HCT116 (cell line): ENCODE measurements around the gene PANK3. TPM values are rescaled to one million over a fixed set of nuclear protein-coding genes. Genes with fewer than 3 reads are reported as not detected.

Experiments
- ATAC-seq: fragments of 200-7000 bp; cut with Tn5 transposase; 2 replicates; pipeline ENCODE4 v1.9.1; 2020; ENCODE audit warnings: mild to moderate bottlenecking, moderate library complexity
- BruUV-seq: library from RNA; stranded (reverse); fragments of 400-500 nt; replicated peaks from 2 replicates; lab custom pipeline; 2021; lab: Mats Ljungman, UMichigan
- CTCF ChIA-PET: fragments of 300-600 bp; sonication (Branson Sonifier 250); formaldehyde crosslinking; loops from one replicate; lab custom pipeline; 2021; ENCODE audit warnings: antibody characterized with exemption; lab: Charles Lee
- POLR2A ChIA-PET: fragments of 300-600, 350-600 bp; sonication (Branson Sonifier 250); formaldehyde crosslinking; loops from one replicate; lab custom pipeline; 2021; ENCODE audit warnings: antibody characterized with exemption; lab: Charles Lee
- RAD21 ChIA-PET, 2 experiments: fragments of 300-600 bp; sonication (Branson Sonifier 250); formaldehyde crosslinking; loops; one replicate each; lab custom pipeline; 2023; ENCODE audit warnings: low total read pairs in 2 of 2; ENCODE audit not compliant: uncharacterized antibody in 2 of 2, unreplicated experiment in 2 of 2, low non-redundant PET in 1 of 2; lab: Charles Lee
- DNase-seq: peaks from one replicate; pipeline ENCODE4 v3.0.0-alpha.2; 2010; ENCODE audit warnings: low read depth, low spot score
- H2AFZ ChIP-seq: fragments of 200-600 bp; shearing (Covaris generic), sonication (generic); 2 replicates; pipeline ENCODE4 v1.6.1; 2017; ENCODE audit warnings: low read depth, mixed run types, mixed read lengths, antibody characterized with exemption, low read length; ENCODE audit not compliant: poor library complexity, severe bottlenecking
- H3K27ac ChIP-seq: 2 replicates; pipeline ENCODE4 v1.5.1; 2012; ENCODE audit warnings: low read depth, low read length
- H3K27me3 ChIP-seq: fragments of 200-600 bp; sonication (generic); 2 replicates; pipeline ENCODE4 v1.6.1; 2016; ENCODE audit warnings: mixed run types, low read length, mixed read lengths; ENCODE audit not compliant: insufficient read depth
- H3K36me3 ChIP-seq, 2 experiments: fragments of 200-500 bp in 1 of 2; fragments of 200-600 bp in 1 of 2; sonication (Bioruptor generic) in 1 of 2; sonication (generic) in 1 of 2; 2 replicates each; pipeline versions ENCODE4 v1.5.1 to v1.6.1; 2014 to 2016; ENCODE audit warnings: low read length in 2 of 2, inconsistent platforms in 1 of 2, mixed read lengths in 1 of 2, mixed run types in 1 of 2; ENCODE audit not compliant: insufficient read depth in 2 of 2, control insufficient read depth in 1 of 2
- H3K4me1 ChIP-seq, 2 experiments: fragments of 200-600 bp in 1 of 2; sonication (generic) in 1 of 2; 2 replicates each; pipeline versions ENCODE4 v1.5.1 to v1.6.1; 2012 to 2017; ENCODE audit warnings: low read length in 2 of 2, inconsistent platforms in 1 of 2, mild to moderate bottlenecking in 1 of 2, mixed read lengths in 1 of 2, mixed run types in 1 of 2, moderate library complexity in 1 of 2; ENCODE audit not compliant: insufficient read depth in 2 of 2, control insufficient read depth in 1 of 2
- H3K4me2 ChIP-seq: fragments of 200-600 bp; sonication (generic); 2 replicates; pipeline ENCODE4 v1.6.1; 2017; ENCODE audit warnings: mixed run types, low read length, mixed read lengths
- H3K4me3 ChIP-seq, 2 experiments: fragments of 200-600 bp in 1 of 2; sonication (generic) in 1 of 2; replicated peaks in 1 of 2; 2 replicates each; pipeline ENCODE4 v1.5.1; 2011 to 2016; ENCODE audit warnings: low read length in 2 of 2, control low read depth in 1 of 2, low read depth in 1 of 2, mild to moderate bottlenecking in 1 of 2, mixed read lengths in 1 of 2, mixed run types in 1 of 2
- H3K79me2 ChIP-seq: fragments of 200-600 bp; sonication (generic); 2 replicates; pipeline ENCODE4 v1.6.1; 2017; ENCODE audit warnings: mild to moderate bottlenecking, mixed run types, low read length, moderate library complexity, mixed read lengths; ENCODE audit not compliant: insufficient read depth
- H3K9ac ChIP-seq: fragments of 200-600 bp; sonication (generic); 2 replicates; pipeline ENCODE4 v1.6.1; 2016; ENCODE audit warnings: low read length, mixed read lengths
- H3K9me2 ChIP-seq: fragments of 200-600 bp; sonication (generic), shearing (Covaris generic); 2 replicates; pipeline ENCODE4 v1.6.1; 2017; ENCODE audit warnings: mixed run types, mild to moderate bottlenecking, moderate library complexity; ENCODE audit not compliant: insufficient read depth
- H3K9me3 ChIP-seq, 2 experiments: fragments of 200-500 bp in 1 of 2; fragments of 200-600 bp in 1 of 2; sonication (Bioruptor generic) in 1 of 2; sonication (generic) in 1 of 2; 2 replicates each; pipeline ENCODE4 v1.6.1; 2014 to 2017; ENCODE audit warnings: low read length in 2 of 2, mixed read lengths in 2 of 2, inconsistent platforms in 1 of 2, low read depth in 1 of 2, mild to moderate bottlenecking in 1 of 2, mixed run types in 1 of 2, moderate library complexity in 1 of 2; ENCODE audit not compliant: control insufficient read depth in 1 of 2, insufficient read depth in 1 of 2
- H4K20me1 ChIP-seq: fragments of 200-600 bp; sonication (generic), shearing (Covaris generic); 2 replicates; pipeline ENCODE4 v1.6.1; 2017; ENCODE audit warnings: mixed run types, mild to moderate bottlenecking, moderate library complexity; ENCODE audit not compliant: insufficient read depth
- CBX3 ChIP-seq: IDR thresholded peaks from 2 replicates; pipeline ENCODE4 v1.6.1; 2012; ENCODE audit warnings: low read depth
- CEBPB ChIP-seq: IDR thresholded peaks from 2 replicates; pipeline ENCODE4 v1.6.1; 2012; ENCODE audit warnings: low read depth
- ELF1 ChIP-seq: IDR thresholded peaks from 2 replicates; pipeline ENCODE4 v1.6.1; 2012; ENCODE audit warnings: low read depth, borderline replicate concordance
- EZH2 ChIP-seq: fragments of 200-600 bp; sonication (generic); IDR thresholded peaks from 2 replicates; pipeline ENCODE4 v1.6.1; 2017; ENCODE audit warnings: antibody characterized with exemption, mixed run types
- EZH2phosphoT487 ChIP-seq: fragments of 200-600 bp; IDR thresholded peaks from 2 replicates; pipeline ENCODE4 v1.6.1; 2018; ENCODE audit warnings: antibody characterized with exemption, borderline replicate concordance
- RAD21 ChIP-seq: IDR thresholded peaks from 2 replicates; pipeline ENCODE4 v1.6.1; 2012; ENCODE audit warnings: low read depth, mild to moderate bottlenecking
- SP1 ChIP-seq: IDR thresholded peaks from 2 replicates; pipeline ENCODE4 v1.6.1; 2012; ENCODE audit warnings: low read depth
- TCF7L2 ChIP-seq: IDR thresholded peaks from 2 replicates; pipeline ENCODE4 v1.7.0; 2011; ENCODE audit warnings: borderline replicate concordance, inconsistent platforms; ENCODE audit not compliant: insufficient read depth, insufficient read length; ENCODE audit errors: extremely low read depth
- YY1 ChIP-seq: IDR thresholded peaks from 2 replicates; pipeline ENCODE4 v1.6.1; 2011; ENCODE audit warnings: low read length, low read depth, moderate library complexity, mild to moderate bottlenecking; ENCODE audit not compliant: insufficient replicate concordance; ENCODE audit errors: extremely low read depth
- ZFX ChIP-seq: fragments of 450-650 bp; IDR thresholded peaks from 2 replicates; pipeline ENCODE4 v1.6.1; 2017
- ZNF274 ChIP-seq: fragments of 200-500 bp; sonication (Bioruptor generic); IDR thresholded peaks from 2 replicates; pipeline ENCODE4 v1.6.1; 2014; ENCODE audit warnings: mild to moderate bottlenecking, low read depth, low read length, inconsistent platforms
- intact Hi-C: fragments of 100-400 bp; cut with micrococcal nuclease; formaldehyde crosslinking; loops from 2 replicates; pipeline ENCODE4 v1.10.0; 2022
- total RNA-seq: library from RNA; stranded (reverse); gene quantifications from one replicate; pipeline ENCODE4 v1.2.1, GENCODE V29; 2021; ENCODE audit not compliant: unreplicated experiment
- TF ChIP-seq, protein P1 (sequence below), 3 experiments: fragments of 200-600 bp in 1 of 3; sonication (generic) in 1 of 3; IDR thresholded peaks in 2 of 3; conservative IDR thresholded peaks in 1 of 3; 2 replicates each; pipeline ENCODE4 v1.5.1; 2012 to 2017; ENCODE audit warnings: low read depth in 2 of 3, low read length in 2 of 3, antibody characterized with exemption in 1 of 3, borderline replicate concordance in 1 of 3, control low read depth in 1 of 3, mild to moderate bottlenecking in 1 of 3, mixed read lengths in 1 of 3, mixed run types in 1 of 3, moderate library complexity in 1 of 3; ENCODE audit not compliant: insufficient read depth in 1 of 3
- TF ChIP-seq, protein P2 (sequence below): IDR thresholded peaks from 2 replicates; pipeline ENCODE4 v1.6.1; 2011; ENCODE audit warnings: mild to moderate bottlenecking, low read length, moderate library complexity; ENCODE audit not compliant: insufficient replicate concordance; ENCODE audit errors: extremely low read depth

The PANK3 gene
- total RNA-seq, 1 experiment from 2014 or later: 56.5 TPM

- Histone ChIP-seq H3K27me3 (0 out of 2 replicates have a peak, but pooled peaks cover 3% of the 10 kb centered on the region), H3K4me2 (no peak overlapping the region), H3K36me3 (no peaks in the 10 kb centered on the region), H2AFZ (no peak overlapping the region)
- POLR2A ChIA-PET: no interaction called here
- BruUV-seq: no TSS peak
- CTCF ChIA-PET: no interaction called here
- TF ChIP-seq RAD21 (no peak), YY1 (no peak), CBX3 (no peak), TCF7L2 (no peak), EZH2 (no peak), CEBPB (no peak), EZH2phosphoT487 (no peak), SP1 (no peak), ZNF274 (no peak), ZFX (no peak), ELF1 (no peak)
- TF ChIP-seq, protein P1, sequence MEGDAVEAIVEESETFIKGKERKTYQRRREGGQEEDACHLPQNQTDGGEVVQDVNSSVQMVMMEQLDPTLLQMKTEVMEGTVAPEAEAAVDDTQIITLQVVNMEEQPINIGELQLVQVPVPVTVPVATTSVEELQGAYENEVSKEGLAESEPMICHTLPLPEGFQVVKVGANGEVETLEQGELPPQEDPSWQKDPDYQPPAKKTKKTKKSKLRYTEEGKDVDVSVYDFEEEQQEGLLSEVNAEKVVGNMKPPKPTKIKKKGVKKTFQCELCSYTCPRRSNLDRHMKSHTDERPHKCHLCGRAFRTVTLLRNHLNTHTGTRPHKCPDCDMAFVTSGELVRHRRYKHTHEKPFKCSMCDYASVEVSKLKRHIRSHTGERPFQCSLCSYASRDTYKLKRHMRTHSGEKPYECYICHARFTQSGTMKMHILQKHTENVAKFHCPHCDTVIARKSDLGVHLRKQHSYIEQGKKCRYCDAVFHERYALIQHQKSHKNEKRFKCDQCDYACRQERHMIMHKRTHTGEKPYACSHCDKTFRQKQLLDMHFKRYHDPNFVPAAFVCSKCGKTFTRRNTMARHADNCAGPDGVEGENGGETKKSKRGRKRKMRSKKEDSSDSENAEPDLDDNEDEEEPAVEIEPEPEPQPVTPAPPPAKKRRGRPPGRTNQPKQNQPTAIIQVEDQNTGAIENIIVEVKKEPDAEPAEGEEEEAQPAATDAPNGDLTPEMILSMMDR (IDR thresholded peaks at IDR 0.05 in 2 of 3, conservative IDR thresholded peaks at IDR 0.05 in 1 of 3; ENCODE audit: borderline replicate concordance in 1 of 3, insufficient read depth in 1 of 3, low read depth in 2 of 3, low read length in 2 of 3): no peak
- TF ChIP-seq, protein P2, sequence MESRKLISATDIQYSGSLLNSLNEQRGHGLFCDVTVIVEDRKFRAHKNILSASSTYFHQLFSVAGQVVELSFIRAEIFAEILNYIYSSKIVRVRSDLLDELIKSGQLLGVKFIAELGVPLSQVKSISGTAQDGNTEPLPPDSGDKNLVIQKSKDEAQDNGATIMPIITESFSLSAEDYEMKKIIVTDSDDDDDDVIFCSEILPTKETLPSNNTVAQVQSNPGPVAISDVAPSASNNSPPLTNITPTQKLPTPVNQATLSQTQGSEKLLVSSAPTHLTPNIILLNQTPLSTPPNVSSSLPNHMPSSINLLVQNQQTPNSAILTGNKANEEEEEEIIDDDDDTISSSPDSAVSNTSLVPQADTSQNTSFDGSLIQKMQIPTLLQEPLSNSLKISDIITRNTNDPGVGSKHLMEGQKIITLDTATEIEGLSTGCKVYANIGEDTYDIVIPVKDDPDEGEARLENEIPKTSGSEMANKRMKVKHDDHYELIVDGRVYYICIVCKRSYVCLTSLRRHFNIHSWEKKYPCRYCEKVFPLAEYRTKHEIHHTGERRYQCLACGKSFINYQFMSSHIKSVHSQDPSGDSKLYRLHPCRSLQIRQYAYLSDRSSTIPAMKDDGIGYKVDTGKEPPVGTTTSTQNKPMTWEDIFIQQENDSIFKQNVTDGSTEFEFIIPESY: no peak
- TF ChIP-seq, all 23 proteins: peak for 0
- RAD21 ChIA-PET: no interaction called here
- DNase-seq (no peak), ATAC-seq (no peak)
- H3K79me2 ChIP-seq: no peaks in the 10 kb centered on the region
- no peak overlapping the region for H3K27ac ChIP-seq
- no peaks in the 10 kb centered on the region for H3K9me2 ChIP-seq
- H4K20me1 ChIP-seq: no peaks in the 10 kb centered on the region
- H3K4me3 ChIP-seq: no peak overlapping the region
- intact Hi-C loops: no loop called here
- H3K4me1 ChIP-seq: peaks cover 0 to 10% of the 10 kb centered on the region in 2 experiments; a peak in 1 of 4 replicates
- H3K9ac ChIP-seq: no peak overlapping the region
- no peaks in the 10 kb centered on the region for H3K9me3 ChIP-seq
Observed at GRCh38 chr5:168614661-168615060, 35.5 kb upstream of the PANK3 start.
